ENCODE data around the gene TRPM4.

TRPM4 gene

GRCh38 chr19:49150944-49151243 lies 6.7 kb upstream of the TRPM4 start:
- H3K79me2 ChIP-seq (ENCODE audit: control insufficient read depth, insufficient read depth, low read length, poor library complexity), result peaks cover 2% of the 10 kb centered on the region
- WGBS (ENCODE audit: extremely low coverage, insufficient coverage, insufficient read length), result no CpG with 5 or more reads among the region's 16 CpGs

GRCh38 chr19:49151267-49152118 lies 6.1 kb upstream of the TRPM4 start:
- Histone ChIP-seq H4K8ac (ENCODE audit: low read depth, low read length) (no peak overlapping the region), H3K23ac (ENCODE audit: low read length) (no peak overlapping the region), H3K4me2 (ENCODE audit: low read length) (peak overlapping the region; percentile 78), H2AFZ (ENCODE audit: insufficient read depth, low read length, poor library complexity) (no peak overlapping the region), H3K9me3 (ENCODE audit: insufficient read depth, low read depth, low read length) (peaks cover 12% of the 10 kb centered on the region), H2BK5ac (ENCODE audit: low read depth, low read length, poor library complexity) (no peak overlapping the region), H4K91ac (ENCODE audit: low read depth, low read length) (no peak overlapping the region), H3K79me1 (ENCODE audit: low read length) (peaks cover 14% of the 10 kb centered on the region), H3K4me1 (ENCODE audit: control insufficient read depth in 1 of 2, insufficient read depth in 2 of 2, low read length in 2 of 2) (peaks cover 6 to 23% of the 10 kb centered on the region in 2 experiments), H2BK12ac (ENCODE audit: low read length) (no peak overlapping the region), H2AK5ac (ENCODE audit: low read length) (no peak overlapping the region), H2BK120ac (ENCODE audit: insufficient read depth, low read length, poor library complexity) (no peak overlapping the region), H3K18ac (ENCODE audit: low read length) (no peak overlapping the region), H3K36me3 (ENCODE audit: control insufficient read depth in 1 of 2, insufficient read depth in 2 of 2, low read length in 2 of 2) (no peaks in the 10 kb centered on the region), H4K12ac (ENCODE audit: low read depth, low read length) (no peak overlapping the region), H3K9ac (ENCODE audit: low read length) (no peak overlapping the region), H3K14ac (ENCODE audit: low read length) (no peak overlapping the region), H3K79me2 (ENCODE audit: control insufficient read depth, insufficient read depth, low read length, poor library complexity) (peaks cover 2% of the 10 kb centered on the region), H3K4me3 (ENCODE audit: low read depth, low read length) (no peak overlapping the region), H3K27ac (ENCODE audit: low read depth, low read length) (no peak overlapping the region), H3K27me3 (ENCODE audit: insufficient read depth, low read length) (no peaks in the 10 kb centered on the region), H3K4ac (ENCODE audit: low read depth, low read length) (no peak overlapping the region)
- peak; percentile 97 for DNase-seq
- WGBS (ENCODE audit: extremely low coverage, insufficient coverage, insufficient read length), result no CpG with 5 or more reads among the region's 45 CpGs

More at GRCh38 chr19:49150944-49151243, 6.7 kb upstream of the TRPM4 start:
- Histone ChIP-seq H3K9me3 (ENCODE audit: insufficient read depth, low read depth, low read length) (peaks cover 12% of the 10 kb centered on the region), H3K27ac (ENCODE audit: low read depth, low read length) (no peak overlapping the region), H3K79me1 (ENCODE audit: low read length) (peaks cover 14% of the 10 kb centered on the region), H4K8ac (ENCODE audit: low read depth, low read length) (peak overlapping the region; percentile 83), H3K9ac (ENCODE audit: low read length) (no peak overlapping the region), H3K4me2 (ENCODE audit: low read length) (peak overlapping the region; percentile 78), H4K91ac (ENCODE audit: low read depth, low read length) (peak overlapping the region; percentile 70), H3K36me3 (ENCODE audit: control insufficient read depth in 1 of 2, insufficient read depth in 2 of 2, low read length in 2 of 2) (no peaks in the 10 kb centered on the region), H3K4me1 (ENCODE audit: control insufficient read depth in 1 of 2, insufficient read depth in 2 of 2, low read length in 2 of 2) (peaks cover 6 to 27% of the 10 kb centered on the region in 2 experiments), H3K27me3 (ENCODE audit: insufficient read depth, low read length) (no peaks in the 10 kb centered on the region), H3K23ac (ENCODE audit: low read length) (no peak overlapping the region), H3K4me3 (ENCODE audit: low read depth, low read length) (peak overlapping the region; percentile 74), H2AK5ac (ENCODE audit: low read length) (no peak overlapping the region), H2BK5ac (ENCODE audit: low read depth, low read length, poor library complexity) (no peak overlapping the region), H3K18ac (ENCODE audit: low read length) (peak overlapping the region; percentile 88), H2BK12ac (ENCODE audit: low read length) (peak overlapping the region; percentile 25), H3K14ac (ENCODE audit: low read length) (no peak overlapping the region), H2BK120ac (ENCODE audit: insufficient read depth, low read length, poor library complexity) (no peak overlapping the region), H3K4ac (ENCODE audit: low read depth, low read length) (peak overlapping the region; percentile 31), H2AFZ (ENCODE audit: insufficient read depth, low read length, poor library complexity) (peak overlapping the region; percentile 82), H4K12ac (ENCODE audit: low read depth, low read length) (peak overlapping the region; percentile 16)
- no peak for DNase-seq

GRCh38 chr19:49152119-49152550 lies 5.5 kb upstream of the TRPM4 start:
- no peak overlapping the region for H2BK12ac ChIP-seq (ENCODE audit: low read length)
- no peak overlapping the region for H3K23ac ChIP-seq (ENCODE audit: low read length)
- no peaks in the 10 kb centered on the region for H3K36me3 ChIP-seq (ENCODE audit: control insufficient read depth in 1 of 2, insufficient read depth in 2 of 2, low read length in 2 of 2)
- WGBS (ENCODE audit: extremely low coverage, insufficient coverage, insufficient read length), result no CpG with 5 or more reads among the region's 10 CpGs
- H3K18ac ChIP-seq (ENCODE audit: low read length), result no peak overlapping the region
- no peak overlapping the region for H4K8ac ChIP-seq (ENCODE audit: low read depth, low read length)
- H3K9me3 ChIP-seq (ENCODE audit: insufficient read depth, low read depth, low read length), result peaks cover 12% of the 10 kb centered on the region
- no peaks in the 10 kb centered on the region for H3K27me3 ChIP-seq (ENCODE audit: insufficient read depth, low read length)
- no peak overlapping the region for H4K12ac ChIP-seq (ENCODE audit: low read depth, low read length)
- H3K4me2 ChIP-seq (ENCODE audit: low read length), result no peak overlapping the region
- peaks cover 6 to 23% of the 10 kb centered on the region in 2 experiments for H3K4me1 ChIP-seq (ENCODE audit: control insufficient read depth in 1 of 2, insufficient read depth in 2 of 2, low read length in 2 of 2)
- no peak overlapping the region for H2AFZ ChIP-seq (ENCODE audit: insufficient read depth, low read length, poor library complexity)
- H3K14ac ChIP-seq (ENCODE audit: low read length), result no peak overlapping the region
- H4K91ac ChIP-seq (ENCODE audit: low read depth, low read length), result no peak overlapping the region
- peaks cover 2% of the 10 kb centered on the region for H3K79me2 ChIP-seq (ENCODE audit: control insufficient read depth, insufficient read depth, low read length, poor library complexity)
- H3K79me1 ChIP-seq (ENCODE audit: low read length), result peaks cover 14% of the 10 kb centered on the region
- DNase-seq, result no peak
- no peak overlapping the region for H2BK5ac ChIP-seq (ENCODE audit: low read depth, low read length, poor library complexity)
- H3K4ac ChIP-seq (ENCODE audit: low read depth, low read length), result no peak overlapping the region
- H3K4me3 ChIP-seq (ENCODE audit: low read depth, low read length), result no peak overlapping the region
- H3K27ac ChIP-seq (ENCODE audit: low read depth, low read length), result no peak overlapping the region
- no peak overlapping the region for H2BK120ac ChIP-seq (ENCODE audit: insufficient read depth, low read length, poor library complexity)
- H3K9ac ChIP-seq (ENCODE audit: low read length), result no peak overlapping the region
- H2AK5ac ChIP-seq (ENCODE audit: low read length), result no peak overlapping the region

- no peak overlapping the region for H3K14ac ChIP-seq (ENCODE audit: low read length)
- no peak for DNase-seq
- no peak overlapping the region for H2BK5ac ChIP-seq (ENCODE audit: low read depth, low read length, poor library complexity)
- no CpG with 5 or more reads among the region's 10 CpGs for WGBS (ENCODE audit: extremely low coverage, insufficient coverage, insufficient read length)
- no peak overlapping the region for H4K8ac ChIP-seq (ENCODE audit: low read depth, low read length)
- no peak overlapping the region for H4K91ac ChIP-seq (ENCODE audit: low read depth, low read length)
- no peak overlapping the region for H2AFZ ChIP-seq (ENCODE audit: insufficient read depth, low read length, poor library complexity)
- H3K18ac ChIP-seq (ENCODE audit: low read length), result no peak overlapping the region
- no peaks in the 10 kb centered on the region for H3K36me3 ChIP-seq (ENCODE audit: control insufficient read depth in 1 of 2, insufficient read depth in 2 of 2, low read length in 2 of 2)
- H4K12ac ChIP-seq (ENCODE audit: low read depth, low read length), result no peak overlapping the region
- H3K9me3 ChIP-seq (ENCODE audit: insufficient read depth, low read depth, low read length), result peaks cover 12% of the 10 kb centered on the region
- H3K79me1 ChIP-seq (ENCODE audit: low read length), result peaks cover 23% of the 10 kb centered on the region
- H3K4me2 ChIP-seq (ENCODE audit: low read length), result no peak overlapping the region
- peaks cover 8% of the 10 kb centered on the region for H3K79me2 ChIP-seq (ENCODE audit: control insufficient read depth, insufficient read depth, low read length, poor library complexity)
- no peak overlapping the region for H3K9ac ChIP-seq (ENCODE audit: low read length)
- H3K4me1 ChIP-seq (ENCODE audit: control insufficient read depth in 1 of 2, insufficient read depth in 2 of 2, low read length in 2 of 2), result peaks cover 11 to 28% of the 10 kb centered on the region in 2 experiments
- H3K23ac ChIP-seq (ENCODE audit: low read length), result no peak overlapping the region
- H2AK5ac ChIP-seq (ENCODE audit: low read length), result no peak overlapping the region
- no peak overlapping the region for H3K4me3 ChIP-seq (ENCODE audit: low read depth, low read length)
- H2BK120ac ChIP-seq (ENCODE audit: insufficient read depth, low read length, poor library complexity), result no peak overlapping the region
- H2BK12ac ChIP-seq (ENCODE audit: low read length), result no peak overlapping the region
- H3K4ac ChIP-seq (ENCODE audit: low read depth, low read length), result no peak overlapping the region
- H3K27ac ChIP-seq (ENCODE audit: low read depth, low read length), result no peak overlapping the region
- no peaks in the 10 kb centered on the region for H3K27me3 ChIP-seq (ENCODE audit: insufficient read depth, low read length)
These were observed 4.3 kb upstream of the TRPM4 start for GRCh38 chr19:49153167-49153809.

All from trophoblast cell (in vitro differentiated cells and primary cell).